HepG2 (cell line): ENCODE results near the gene KRT7. TPM values are rescaled to one million over a fixed set of nuclear protein-coding genes. Genes with fewer than 3 reads are reported as not detected.

Experiments
- ATAC-seq: fragments of 200-7000 bp; cut with Tn5 transposase; 3 replicates; pipeline ENCODE4 v1.9.1; 2020; ENCODE audit warnings: mild to moderate bottlenecking, moderate library complexity
- BruUV-seq: library from RNA; stranded (reverse); fragments of 400-500 nt; replicated peaks from 2 replicates; lab custom pipeline; 2021; lab: Mats Ljungman, UMichigan
- CTCF ChIA-PET: fragments of 300-600 bp; formaldehyde crosslinking; extraction: SDS; loops from one replicate; lab custom pipeline; 2021; ENCODE audit warnings: low total read pairs, inconsistent platforms, low intra/inter-chr PET ratio; lab: Yijun Ruan, JAX
- POLR2A ChIA-PET: fragments of 350-600 bp; sonication (Branson Sonifier 250); formaldehyde crosslinking; loops from one replicate; lab custom pipeline; 2020; ENCODE audit warnings: antibody characterized with exemption, inconsistent platforms; lab: Yijun Ruan, JAX
- DNase-seq: peaks from one replicate; pipeline ENCODE4 v3.0.0-alpha.2; 2015; ENCODE audit warnings: low spot score
- FAIRE-seq: peaks from 3 replicates; lab custom pipeline; 2011; peaks lifted over from hg19 to GRCh38; lab: Jason Lieb, UNC
- H2AFZ ChIP-seq: one replicate; pipeline ENCODE4 v1.6.1; 2011; ENCODE audit warnings: low read length, inconsistent platforms
- H3K27ac ChIP-seq: fragments of 300-600 bp; 3 replicates; pipeline ENCODE4 v1.8.0; 2011; ENCODE audit warnings: mixed run types, mild to moderate bottlenecking, mixed read lengths, low read length, inconsistent platforms; ENCODE audit not compliant: insufficient read depth; ENCODE audit errors: extremely low read length
- H3K27me3 ChIP-seq, 2 experiments: fragments of 200-600 bp in 1 of 2; 2 replicates in 1 of 2; 3 replicates in 1 of 2; pipeline versions ENCODE4 v1.6.0 to v1.8.0; 2011; ENCODE audit warnings: low read length in 2 of 2, mild to moderate bottlenecking in 2 of 2, moderate library complexity in 2 of 2, inconsistent platforms in 1 of 2; ENCODE audit not compliant: insufficient read depth in 2 of 2, control insufficient read depth in 1 of 2
- H3K36me3 ChIP-seq, 2 experiments: fragments of 200-600 bp in 1 of 2; replicated peaks in 1 of 2; 2 replicates in 1 of 2; 3 replicates in 1 of 2; pipeline versions ENCODE4 v1.5.1 to v1.8.0; 2011; ENCODE audit warnings: low read length in 2 of 2, inconsistent platforms in 1 of 2; ENCODE audit not compliant: insufficient read depth in 2 of 2, control insufficient read depth in 1 of 2
- H3K4me1 ChIP-seq: 2 replicates; pipeline ENCODE4 v1.5.1; 2012; ENCODE audit warnings: low read length, inconsistent platforms; ENCODE audit not compliant: insufficient read depth
- H3K4me2 ChIP-seq: 2 replicates; pipeline ENCODE4 v1.6.0; 2011; ENCODE audit warnings: low read depth, low read length, inconsistent platforms
- H3K4me3 ChIP-seq, 3 experiments: fragments of 200-600 bp in 1 of 3; sonication (generic), shearing (Covaris generic) in 1 of 3; replicated peaks in 1 of 3; 2 replicates each; pipeline ENCODE4 v1.5.1; 2011 to 2016; ENCODE audit warnings: low read length in 3 of 3, inconsistent platforms in 2 of 3, low read depth in 2 of 3, mild to moderate bottlenecking in 2 of 3, control low read depth in 1 of 3, mixed read lengths in 1 of 3; ENCODE audit not compliant: insufficient read depth in 1 of 3
- H3K79me2 ChIP-seq: one replicate; pipeline ENCODE4 v1.6.1; 2011; ENCODE audit warnings: low read length, inconsistent platforms; ENCODE audit not compliant: insufficient read depth
- H3K9ac ChIP-seq: 2 replicates; pipeline ENCODE4 v1.6.0; 2011; ENCODE audit warnings: mild to moderate bottlenecking, low read depth, low read length, inconsistent platforms; ENCODE audit not compliant: insufficient read depth
- H3K9me3 ChIP-seq: 2 replicates; pipeline ENCODE4 v1.5.1; 2012; ENCODE audit warnings: mild to moderate bottlenecking, low read length
- H4K20me1 ChIP-seq: 2 replicates; pipeline ENCODE4 v1.6.0; 2011; ENCODE audit warnings: inconsistent platforms, mild to moderate bottlenecking, low read length, moderate library complexity; ENCODE audit not compliant: insufficient read depth
- ATF7-NPFF ChIP-seq: sonication (generic); formaldehyde crosslinking; IDR thresholded peaks from 2 replicates; pipeline ENCODE4 v1.8.1; 2023; ENCODE audit warnings: mild to moderate bottlenecking, low read depth, missing genetic modification reagents, moderate library complexity
- CREB1 ChIP-seq, 2 experiments: fragments of 450-650 bp in 1 of 2; IDR thresholded peaks; 2 replicates each; pipeline ENCODE4 v1.6.1; 2016 to 2017; ENCODE audit warnings: control low read depth in 1 of 2, mild to moderate bottlenecking in 1 of 2, missing compliant biosample characterization in 1 of 2, missing genetic modification characterization in 1 of 2
- FOXA3 ChIP-seq: IDR thresholded peaks from 2 replicates; pipeline ENCODE4 v1.6.1; 2016; ENCODE audit warnings: missing genetic modification reagents, missing compliant biosample characterization
- GABPA ChIP-seq, 2 experiments: IDR thresholded peaks; 2 replicates each; pipeline ENCODE4 v1.6.1; 2011 to 2016; ENCODE audit warnings: low read depth in 2 of 2, low read length in 1 of 2, missing biosample characterization in 1 of 2, missing genetic modification characterization in 1 of 2
- GTF2F1 ChIP-seq: fragments of 150-350 bp; IDR thresholded peaks from 2 replicates; pipeline ENCODE4 v1.6.1; 2014; ENCODE audit warnings: low read length
- HIVEP1 ChIP-seq: sonication (generic); formaldehyde crosslinking; IDR thresholded peaks from 2 replicates; pipeline ENCODE4 v1.4.0; 2020; ENCODE audit warnings: mild to moderate bottlenecking, missing genetic modification reagents
- HOXA3 ChIP-seq: sonication (generic); formaldehyde crosslinking; IDR thresholded peaks from 2 replicates; pipeline ENCODE4 v1.5.0; 2020; ENCODE audit warnings: missing genetic modification reagents
- KDM6A ChIP-seq: IDR thresholded peaks from 2 replicates; pipeline ENCODE4 v1.6.1; 2016; ENCODE audit warnings: low read depth
- SOX13 ChIP-seq, 3 experiments: fragments of 450-650 bp in 1 of 3; sonication (generic) in 1 of 3; formaldehyde crosslinking in 1 of 3; IDR thresholded peaks in 2 of 3; conservative IDR thresholded peaks in 1 of 3; 2 replicates each; pipeline versions ENCODE4 v1.5.0 to v1.6.1; 2016 to 2020; ENCODE audit warnings: antibody characterized with exemption in 1 of 3, mild to moderate bottlenecking in 1 of 3, missing compliant biosample characterization in 1 of 3, missing genetic modification reagents in 1 of 3, moderate library complexity in 1 of 3
- SP2 ChIP-seq: sonication (generic); formaldehyde crosslinking; IDR thresholded peaks from 2 replicates; pipeline ENCODE4 v1.5.1; 2020; ENCODE audit warnings: mild to moderate bottlenecking, missing genetic modification reagents
- XRCC5 ChIP-seq: fragments of 200-400 bp; formaldehyde crosslinking; optimal IDR thresholded peaks from 2 replicates; pipeline ENCODE3; 2017; ENCODE audit warnings: mild to moderate bottlenecking, low read length
- ZFP36L1 ChIP-seq: sonication (generic); formaldehyde crosslinking; IDR thresholded peaks from 2 replicates; pipeline ENCODE4 v1.8.0; 2022; ENCODE audit warnings: mild to moderate bottlenecking, missing genetic modification reagents, moderate library complexity
- ZKSCAN1 ChIP-seq: fragments of 150-350 bp; IDR thresholded peaks from 2 replicates; pipeline ENCODE4 v1.6.1; 2014; ENCODE audit warnings: low read length
- ZNF496 ChIP-seq: sonication (generic); formaldehyde crosslinking; IDR thresholded peaks from 2 replicates; pipeline ENCODE4 v1.8.1; 2023; ENCODE audit warnings: mild to moderate bottlenecking, moderate library complexity, missing genetic modification reagents; ENCODE audit not compliant: insufficient replicate concordance
- ZNF709 ChIP-seq: sonication (generic); formaldehyde crosslinking; IDR thresholded peaks from 2 replicates; pipeline ENCODE4 v1.5.0; 2020; ENCODE audit warnings: mild to moderate bottlenecking, missing genetic modification reagents
- WGBS: methylation state at CpG from one replicate; pipeline ENCODE4 v1.1.6; 2017; ENCODE audit warnings: low lambda C conversion rate; 5-methylcytosine and 5-hydroxymethylcytosine counted together
- in situ Hi-C: cut with HindIII; loops from 2 replicates; pipeline ENCODE4 v1.10.0; 2017; ENCODE audit warnings: low pct_unique_long_range_greater_than_20kb; ENCODE audit not compliant: extremely low pct_ligation_motif_present
- intact Hi-C: fragments of 100-400 bp; cut with micrococcal nuclease; formaldehyde crosslinking; loops from one replicate; pipeline ENCODE4 v1.10.0; 2022; ENCODE audit not compliant: unreplicated experiment
- polyA plus RNA-seq, 8 experiments: library from polyadenylated mRNA; depleted of rRNA in 3 of 8; stranded (reverse) in 7 of 8; unstranded in 1 of 8; fragments of >200 nt; fragmentation: Illumina TruSeq in 4 of 8; extraction: Trizol in 4 of 8; gene quantifications; 2 replicates each; pipeline versions ENCODE4 v1.2.1 to v1.2.3, GENCODE V29; 2011 to 2016; ENCODE audit warnings: low read depth in 4 of 8, missing spikeins in 1 of 8, mixed read lengths in 1 of 8; ENCODE audit not compliant: insufficient read depth in 1 of 8
- total RNA-seq, 5 experiments: library from RNA; depleted of rRNA; stranded (reverse); fragments of >200 nt; fragmentation: Illumina TruSeq; extraction: Trizol; gene quantifications; 2 replicates each; pipeline ENCODE4 v1.2.3, GENCODE V29; 2016; ENCODE audit warnings: low read depth in 1 of 5
- TF ChIP-seq, protein P1 (sequence below): sonication (generic); formaldehyde crosslinking; IDR thresholded peaks from 2 replicates; pipeline ENCODE4 v1.4.0; 2020; ENCODE audit warnings: missing genetic modification reagents

Gene KRT7
- total and polyA plus RNA-seq, 2 of the 13 experiments (the other 11 are each of a cell fraction or from before 2014, with no cell fraction given) = 0.83 TPM; not detected in 1

DNA sequence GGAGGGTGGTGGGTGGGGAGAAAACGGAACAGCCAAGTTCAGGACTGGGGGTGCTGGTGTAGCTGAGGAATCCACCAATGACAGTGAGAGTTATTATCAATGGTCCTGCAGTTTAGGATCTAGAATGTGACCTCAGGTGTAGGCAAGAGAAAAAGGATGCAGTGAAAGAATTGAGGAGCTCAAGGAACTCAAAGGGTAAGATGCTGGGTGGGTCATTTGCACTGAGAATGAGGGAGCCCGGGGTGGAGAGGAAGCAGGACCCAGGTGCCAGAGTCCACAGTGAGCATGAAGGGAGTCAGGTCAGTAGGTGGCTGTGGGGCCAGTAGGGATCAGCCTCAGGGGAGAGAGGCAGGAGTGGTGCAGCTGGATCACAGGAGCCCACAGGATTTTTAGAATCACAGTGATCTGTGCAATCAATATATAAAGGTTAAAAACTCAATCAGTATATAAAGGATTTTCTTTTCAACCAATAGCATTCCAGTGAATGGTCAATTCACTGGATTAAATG is 3.2 kb upstream of the KRT7 start:
- BruUV-seq = no TSS peak
- Histone ChIP-seq H4K20me1 (no peaks in the 10 kb centered on the region), H3K4me3 (no peak overlapping the region), H3K9me3 (no peaks in the 10 kb centered on the region), H3K4me1 (no peaks in the 10 kb centered on the region), H3K27me3 (peaks cover 0 to 44% of the 10 kb centered on the region in 2 experiments), H3K36me3 (no peaks in the 10 kb centered on the region), H2AFZ (no peak overlapping the region), H3K4me2 (no peak overlapping the region), H3K27ac (no peak overlapping the region), H3K9ac (no peak overlapping the region), H3K79me2 (no peaks in the 10 kb centered on the region)
- 4% methylated on average over 2 of the region's 2 CpGs for WGBS
- CTCF ChIA-PET = no interaction called here
- no peak for TF ChIP-seq ATF7-NPFF (CRISPR knock-in tag)
- intact Hi-C loops (no loop called here), in situ Hi-C loops (no loop called here)
- no peak for ATAC-seq
- no peak for DNase-seq
- POLR2A ChIA-PET = no interaction called here
- no peak for FAIRE-seq

DNA sequence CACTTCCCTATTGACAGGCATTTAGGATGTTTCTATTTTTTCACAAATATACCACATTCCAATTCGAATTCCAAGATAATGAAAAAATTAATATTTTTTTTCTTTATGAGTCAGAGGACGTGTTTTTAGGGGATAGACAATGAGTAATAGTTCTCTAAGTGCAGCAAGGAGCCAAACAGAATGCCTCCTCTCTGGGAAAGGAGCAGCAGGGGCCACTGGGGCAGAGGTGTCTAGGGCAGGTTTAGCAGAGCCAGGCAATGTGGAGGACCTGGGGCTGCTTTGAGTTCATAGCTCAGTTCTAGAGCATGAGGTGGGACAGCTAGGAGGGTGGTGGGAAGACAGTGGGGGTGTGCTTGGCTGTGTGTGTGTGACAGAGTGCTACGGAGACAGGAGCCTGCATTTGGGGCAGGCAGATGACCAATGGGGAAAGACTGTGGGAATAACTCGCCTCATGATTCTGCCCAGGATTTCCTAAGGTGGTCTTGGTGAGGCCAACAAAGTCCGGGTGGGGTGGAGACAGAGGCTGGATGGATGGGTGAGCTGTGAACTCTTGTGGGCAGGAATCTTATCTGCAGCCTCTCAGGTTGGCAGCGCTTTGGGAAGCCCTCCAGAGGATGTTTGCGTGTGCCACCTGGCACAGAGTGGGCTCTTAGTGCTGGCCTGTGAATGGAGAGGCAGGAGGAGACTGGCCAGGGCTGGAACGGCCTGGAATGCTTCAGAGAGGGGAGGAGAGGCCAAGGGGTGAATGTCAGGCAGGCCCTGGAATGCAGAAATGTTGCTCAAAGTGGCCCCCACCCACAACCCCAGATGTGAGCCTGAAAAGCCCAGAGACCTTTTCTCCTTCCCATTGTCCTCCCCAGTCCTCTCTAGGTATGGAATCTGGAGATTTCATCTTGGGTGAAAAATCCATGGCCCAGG is 2.4 kb upstream of the KRT7 start:
- no peak for ATAC-seq
- Histone ChIP-seq H3K4me3 (no peak overlapping the region), H2AFZ (no peak overlapping the region), H3K27ac (no peak overlapping the region), H3K9me3 (no peaks in the 10 kb centered on the region), H3K4me2 (no peak overlapping the region), H3K36me3 (no peaks in the 10 kb centered on the region), H3K79me2 (no peaks in the 10 kb centered on the region), H3K4me1 (no peaks in the 10 kb centered on the region), H3K9ac (no peak overlapping the region), H4K20me1 (no peaks in the 10 kb centered on the region), H3K27me3 (peaks cover 0 to 49% of the 10 kb centered on the region in 2 experiments)
- WGBS = 10% methylated on average over 8 of the region's 8 CpGs
- DNase-seq = no peak
- ChIA-PET CTCF (no interaction called here), POLR2A (no interaction called here)
- intact Hi-C loops = no loop called here
- no TSS peak for BruUV-seq
- no peak for FAIRE-seq
- in situ Hi-C loops = no loop called here
- TF ChIP-seq XRCC5 = no peak
- TF ChIP-seq ZFP36L1 = no peak
- TF ChIP-seq CREB1 (IDR thresholded peaks at IDR 0.05) = no peak
- TF ChIP-seq CREB1 (CRISPR knock-in tag; IDR thresholded peaks at IDR 0.05) = no peak
- TF ChIP-seq SP2 (CRISPR knock-in tag) = no peak
- TF ChIP-seq, protein P1, sequence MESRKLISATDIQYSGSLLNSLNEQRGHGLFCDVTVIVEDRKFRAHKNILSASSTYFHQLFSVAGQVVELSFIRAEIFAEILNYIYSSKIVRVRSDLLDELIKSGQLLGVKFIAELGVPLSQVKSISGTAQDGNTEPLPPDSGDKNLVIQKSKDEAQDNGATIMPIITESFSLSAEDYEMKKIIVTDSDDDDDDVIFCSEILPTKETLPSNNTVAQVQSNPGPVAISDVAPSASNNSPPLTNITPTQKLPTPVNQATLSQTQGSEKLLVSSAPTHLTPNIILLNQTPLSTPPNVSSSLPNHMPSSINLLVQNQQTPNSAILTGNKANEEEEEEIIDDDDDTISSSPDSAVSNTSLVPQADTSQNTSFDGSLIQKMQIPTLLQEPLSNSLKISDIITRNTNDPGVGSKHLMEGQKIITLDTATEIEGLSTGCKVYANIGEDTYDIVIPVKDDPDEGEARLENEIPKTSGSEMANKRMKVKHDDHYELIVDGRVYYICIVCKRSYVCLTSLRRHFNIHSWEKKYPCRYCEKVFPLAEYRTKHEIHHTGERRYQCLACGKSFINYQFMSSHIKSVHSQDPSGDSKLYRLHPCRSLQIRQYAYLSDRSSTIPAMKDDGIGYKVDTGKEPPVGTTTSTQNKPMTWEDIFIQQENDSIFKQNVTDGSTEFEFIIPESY (CRISPR knock-in tag) = no peak
- TF ChIP-seq SOX13 (IDR thresholded peaks at IDR 0.05) = no peak
- no peak for TF ChIP-seq SOX13 (CRISPR knock-in tag; conservative IDR thresholded peaks at IDR 0.05 in 1 of 2, IDR thresholded peaks at IDR 0.05 in 1 of 2)
- TF ChIP-seq GTF2F1 = no peak
- no peak for TF ChIP-seq HOXA3 (CRISPR knock-in tag)
- TF ChIP-seq GABPA (IDR thresholded peaks at IDR 0.05; ENCODE audit: low read depth, low read length) = no peak
- TF ChIP-seq GABPA (CRISPR knock-in tag; IDR thresholded peaks at IDR 0.05; ENCODE audit: low read depth) = no peak
- no peak for TF ChIP-seq FOXA3
- TF ChIP-seq ZKSCAN1 = no peak
- TF ChIP-seq ZNF709 (CRISPR knock-in tag) = no peak
- TF ChIP-seq ZNF496 (CRISPR knock-in tag) = no peak
- no peak for TF ChIP-seq HIVEP1 (CRISPR knock-in tag)
- TF ChIP-seq KDM6A (CRISPR knock-in tag) = no peak
